Neural crest cell (in vitro differentiated cells): ENCODE data around the gene ARHGAP36. TPM values are rescaled to one million over a fixed set of nuclear protein-coding genes. Genes with fewer than 3 reads are reported as not detected.

Experiments
- DNase-seq: peaks from one replicate; pipeline ENCODE4 v3.0.0; 2021; ENCODE audit warnings: low read depth, mixed read lengths, low spot score
- H3K27ac Mint-ChIP-seq: one replicate; pipeline ENCODE4 v1.8.0; 2021; ENCODE audit warnings: mild to moderate bottlenecking, mixed read lengths; ENCODE audit not compliant: unreplicated experiment
- H3K27me3 Mint-ChIP-seq: 2 replicates; pipeline ENCODE4 v1.8.0; 2021; ENCODE audit warnings: low read depth, mild to moderate bottlenecking, mixed read lengths
- H3K36me3 Mint-ChIP-seq: 2 replicates; pipeline ENCODE4 v1.8.0; 2021; ENCODE audit warnings: low read depth, mild to moderate bottlenecking, mixed read lengths
- H3K4me1 Mint-ChIP-seq: 2 replicates; pipeline ENCODE4 v1.8.0; 2021; ENCODE audit warnings: mixed read lengths
- H3K4me3 Mint-ChIP-seq: one replicate; pipeline ENCODE4 v1.8.0; 2021; ENCODE audit warnings: mild to moderate bottlenecking, mixed read lengths
- H3K9me3 Mint-ChIP-seq: 2 replicates; pipeline ENCODE4 v1.8.0; 2021; ENCODE audit warnings: mixed read lengths
- CTCF ChIP-seq: fragments of 200-600 bp; sonication (generic); conservative IDR thresholded peaks from 2 replicates; pipeline ENCODE4 v1.5.0; 2021; ENCODE audit warnings: antibody characterized with exemption, mild to moderate bottlenecking
- total RNA-seq: library from RNA; stranded (reverse); gene quantifications from 2 replicates; pipeline ENCODE4 v1.2.1, GENCODE V29; 2021

The ARHGAP36 gene
- total RNA-seq, 1 donor from 2014 or later, result 2.4 TPM

GRCh38 chrX:131139072-131139471 lies 80.9 kb downstream of the ARHGAP36 start:
- TF ChIP-seq CTCF, result no peak
- no peak overlapping the region for H3K27ac Mint-ChIP-seq
- H3K4me1 Mint-ChIP-seq, result no peaks in the 10 kb centered on the region
- no peak for DNase-seq
- no peaks in the 10 kb centered on the region for H3K36me3 Mint-ChIP-seq
- peaks cover 4% of the 10 kb centered on the region for H3K27me3 Mint-ChIP-seq
- H3K9me3 Mint-ChIP-seq, result peaks cover 5% of the 10 kb centered on the region
- no peak overlapping the region for H3K4me3 Mint-ChIP-seq

Other genes starting within 250 kb of the ARHGAP36 start
- 38.3 and 40.3 TPM in 2 replicates for gene ENOX2, start 155.1 kb upstream of the ARHGAP36 start, total RNA-seq
- 3.8 and 3.9 TPM in 2 replicates for gene IGSF1, start 231.0 kb downstream of the ARHGAP36 start, total RNA-seq